ENCODE results near the gene DPY19L3.
A peak's percentile ranks its signal among the peaks of the same experiment; 100 is the strongest.
"Not testable (repeated sequence)": the region's sequence is repeated elsewhere in the genome, so short reads cannot be mapped to it uniquely, and the experiment has no call there.

DPY19L3 gene, protein sequence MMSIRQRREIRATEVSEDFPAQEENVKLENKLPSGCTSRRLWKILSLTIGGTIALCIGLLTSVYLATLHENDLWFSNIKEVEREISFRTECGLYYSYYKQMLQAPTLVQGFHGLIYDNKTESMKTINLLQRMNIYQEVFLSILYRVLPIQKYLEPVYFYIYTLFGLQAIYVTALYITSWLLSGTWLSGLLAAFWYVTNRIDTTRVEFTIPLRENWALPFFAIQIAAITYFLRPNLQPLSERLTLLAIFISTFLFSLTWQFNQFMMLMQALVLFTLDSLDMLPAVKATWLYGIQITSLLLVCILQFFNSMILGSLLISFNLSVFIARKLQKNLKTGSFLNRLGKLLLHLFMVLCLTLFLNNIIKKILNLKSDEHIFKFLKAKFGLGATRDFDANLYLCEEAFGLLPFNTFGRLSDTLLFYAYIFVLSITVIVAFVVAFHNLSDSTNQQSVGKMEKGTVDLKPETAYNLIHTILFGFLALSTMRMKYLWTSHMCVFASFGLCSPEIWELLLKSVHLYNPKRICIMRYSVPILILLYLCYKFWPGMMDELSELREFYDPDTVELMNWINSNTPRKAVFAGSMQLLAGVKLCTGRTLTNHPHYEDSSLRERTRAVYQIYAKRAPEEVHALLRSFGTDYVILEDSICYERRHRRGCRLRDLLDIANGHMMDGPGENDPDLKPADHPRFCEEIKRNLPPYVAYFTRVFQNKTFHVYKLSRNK

GRCh38 chr19:32405431-32406160, at the start of gene DPY19L3:
TSS of gene DPY19L3 (plus strand) at chr19:32405770. CDS start at chr19:32408254, 2,484 bp downstream.
- DNase-seq = peak; percentile 87

DNA sequence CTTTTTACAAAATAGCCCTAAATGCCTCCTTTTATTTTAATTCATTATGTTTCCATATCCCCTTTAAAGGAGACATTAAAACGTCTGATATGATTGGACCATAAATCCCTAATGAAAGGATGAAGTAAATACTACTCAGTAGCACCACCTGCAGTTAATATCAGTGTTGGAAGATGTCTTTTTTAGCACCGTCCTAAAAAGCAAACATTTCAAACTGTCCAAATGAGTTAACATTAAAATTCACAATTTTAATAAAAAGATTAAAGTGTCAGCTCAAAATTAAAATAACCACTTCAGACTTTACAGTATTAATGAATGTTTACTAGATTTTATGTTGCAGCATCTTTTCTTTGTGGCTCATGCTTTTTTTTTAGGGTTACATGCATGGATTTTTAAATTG, 47.9 kb upstream of the DPY19L3 start:
- no peak for DNase-seq

DNA sequence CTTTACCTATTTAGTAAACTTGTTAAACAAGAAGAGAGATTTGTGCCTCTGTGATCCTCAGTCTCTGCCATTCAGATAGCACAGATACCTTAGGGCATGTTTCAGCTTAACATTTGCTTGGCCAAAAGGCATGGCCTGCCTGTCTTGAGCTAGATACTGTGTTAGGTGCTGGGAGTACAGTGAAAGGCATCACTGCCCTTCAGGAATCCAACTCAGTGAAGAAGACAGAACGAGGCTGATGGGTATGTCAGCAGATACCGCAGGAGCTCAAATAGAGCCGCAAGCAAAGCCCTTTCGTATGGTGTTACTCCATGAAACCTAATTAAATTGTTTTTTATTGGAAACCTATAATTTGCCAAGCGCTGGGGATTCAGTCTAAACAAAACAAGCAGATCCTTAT, 47.2 kb upstream of the DPY19L3 start:
- DNase-seq = no peak

- DNase-seq = no peak
Observed at GRCh38 chr19:32359581-32359980, 46.0 kb upstream of the DPY19L3 start.

- no peak for DNase-seq
Observed at GRCh38 chr19:32361574-32362317, 43.8 kb upstream of the DPY19L3 start.

DNA sequence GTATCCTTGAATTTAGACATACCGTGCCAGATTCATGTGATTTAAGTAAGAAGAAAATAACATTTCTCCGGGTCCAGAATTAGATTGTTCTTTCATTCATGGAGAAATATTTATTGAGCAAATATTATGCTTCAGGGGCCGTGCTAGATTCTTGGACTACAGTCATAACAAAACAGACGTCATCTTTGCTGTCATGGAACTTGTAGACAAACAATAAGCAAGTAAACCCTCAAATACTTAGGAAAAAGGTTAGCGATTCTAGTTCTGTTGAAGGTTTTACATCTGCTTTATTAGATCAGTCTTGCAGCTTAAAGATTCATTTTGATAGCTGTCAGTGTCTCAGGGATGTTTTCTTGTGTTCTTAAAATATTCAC, 43.3 kb upstream of the DPY19L3 start:
- no peak for DNase-seq

DNA sequence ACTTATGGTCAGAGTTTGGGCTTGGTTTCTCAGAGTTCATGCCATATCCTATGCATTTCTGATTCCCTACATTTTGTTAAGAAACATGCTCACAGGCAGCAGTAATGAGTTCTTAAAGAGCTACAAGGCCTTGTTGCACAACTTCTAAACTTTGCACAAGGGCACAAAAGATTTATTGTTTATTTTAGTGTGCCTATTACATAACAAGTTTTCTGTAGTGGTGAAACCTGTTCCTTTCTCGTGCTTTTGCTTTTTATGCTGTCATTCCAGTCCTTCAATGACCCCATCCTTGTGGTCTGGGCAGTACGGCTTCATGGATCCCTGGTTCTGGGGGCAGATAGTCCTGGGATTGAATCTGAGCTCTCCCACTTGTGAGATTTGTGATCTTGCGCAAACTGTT, 42.4 kb upstream of the DPY19L3 start:
- DNase-seq = no peak

GRCh38 chr19:32363632-32364031, 41.9 kb upstream of the DPY19L3 start:
- no peak for DNase-seq

- DNase-seq = no peak
Observed at GRCh38 chr19:32364040-32364439, 41.5 kb upstream of the DPY19L3 start.

GRCh38 chr19:32367063-32367462, 38.5 kb upstream of the DPY19L3 start:
- no peak for DNase-seq

DNA sequence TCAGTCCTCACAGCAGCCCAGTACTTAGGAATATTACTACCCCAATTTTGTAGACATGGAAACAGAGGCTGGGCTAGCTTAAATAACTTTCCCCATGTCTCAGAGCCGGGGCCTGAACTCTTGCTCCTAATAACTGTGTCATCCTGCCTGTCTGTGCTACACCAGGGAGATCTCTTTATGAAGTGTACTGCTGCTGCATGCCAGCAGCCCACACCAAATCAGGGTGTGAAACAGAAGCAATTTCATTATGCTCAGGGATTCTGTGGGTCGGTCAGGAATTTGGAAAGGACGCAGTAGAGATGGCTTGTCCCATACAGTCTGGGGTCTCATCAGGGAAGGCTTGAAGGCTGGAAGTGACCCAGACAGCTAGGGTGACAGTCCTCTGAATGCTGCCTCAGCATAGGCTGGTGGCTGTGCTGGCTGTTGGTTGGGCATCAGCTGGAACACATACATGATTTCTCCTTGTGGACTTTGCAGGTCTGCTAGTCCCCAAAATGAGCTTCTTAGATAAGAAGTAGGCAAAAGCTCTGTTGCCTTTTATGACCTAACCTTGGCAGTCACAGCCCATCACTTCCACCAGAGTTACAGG, 37.5 kb upstream of the DPY19L3 start:
- no peak for DNase-seq

DNA sequence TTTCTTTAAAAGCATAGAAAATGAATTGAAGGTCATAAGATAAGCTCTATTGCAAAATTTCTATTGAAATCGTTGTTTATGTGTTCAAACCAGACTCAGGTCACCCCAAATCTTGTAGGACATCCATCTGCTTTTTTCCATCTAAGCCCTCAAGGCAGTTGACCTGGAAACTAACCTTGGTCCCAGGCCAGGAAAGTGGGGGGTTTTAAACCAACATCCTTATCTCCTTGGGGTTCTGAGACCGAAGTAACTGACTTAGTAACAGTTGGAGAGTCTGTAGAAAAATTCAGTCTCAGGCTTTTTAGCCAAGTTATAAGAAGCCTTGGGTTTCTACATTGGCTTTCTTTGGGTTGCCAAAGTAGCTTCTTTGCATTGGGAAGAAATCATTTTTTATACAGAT, 36.8 kb upstream of the DPY19L3 start:
- no peak for DNase-seq

DNA sequence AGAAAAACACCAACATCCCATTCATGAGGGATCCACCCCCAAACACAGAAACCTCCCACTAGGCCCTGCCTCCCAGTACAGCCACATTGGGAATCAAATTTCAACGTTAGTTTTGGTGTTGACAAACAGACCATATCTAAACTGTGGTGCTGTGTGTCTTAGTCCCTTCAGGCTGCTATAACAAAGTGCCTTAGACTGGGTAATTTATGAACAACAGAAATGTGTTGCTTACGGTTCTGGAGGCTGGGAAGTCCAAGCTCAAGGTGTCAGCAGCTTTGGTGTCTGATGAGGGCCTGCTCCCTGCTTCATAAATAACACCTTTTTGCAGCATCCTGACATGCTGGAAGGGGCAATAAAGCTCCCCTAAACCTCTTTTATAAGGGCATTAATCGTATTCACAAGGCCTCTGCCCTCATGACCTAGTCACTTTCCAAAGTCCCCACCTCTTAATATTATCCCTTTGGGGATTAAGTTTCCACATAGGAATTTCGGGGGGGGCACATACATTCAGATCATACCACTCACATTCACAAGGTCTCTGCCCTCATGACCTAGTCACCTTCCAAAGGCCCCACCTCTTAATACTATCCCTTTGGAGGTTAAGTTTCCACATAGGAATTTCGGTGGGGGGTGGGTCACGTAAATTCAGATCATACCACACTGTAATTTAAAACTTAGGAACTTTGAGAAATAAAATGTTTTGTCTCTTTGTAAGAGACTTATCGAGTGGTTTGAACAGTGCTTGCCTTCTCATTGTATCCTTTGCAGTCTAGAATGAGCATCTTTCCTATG, 32.6 kb upstream of the DPY19L3 start:
- DNase-seq = no peak

- DNase-seq = no peak
Observed at GRCh38 chr19:32373585-32374295, 31.8 kb upstream of the DPY19L3 start.

GRCh38 chr19:32374362-32374761, 31.2 kb upstream of the DPY19L3 start:
- DNase-seq = not testable (repeated sequence)

GRCh38 chr19:32377088-32377487, 28.5 kb upstream of the DPY19L3 start:
- DNase-seq = not testable (repeated sequence)

- no peak for DNase-seq
Observed at GRCh38 chr19:32380269-32380668, 25.3 kb upstream of the DPY19L3 start.

DNA sequence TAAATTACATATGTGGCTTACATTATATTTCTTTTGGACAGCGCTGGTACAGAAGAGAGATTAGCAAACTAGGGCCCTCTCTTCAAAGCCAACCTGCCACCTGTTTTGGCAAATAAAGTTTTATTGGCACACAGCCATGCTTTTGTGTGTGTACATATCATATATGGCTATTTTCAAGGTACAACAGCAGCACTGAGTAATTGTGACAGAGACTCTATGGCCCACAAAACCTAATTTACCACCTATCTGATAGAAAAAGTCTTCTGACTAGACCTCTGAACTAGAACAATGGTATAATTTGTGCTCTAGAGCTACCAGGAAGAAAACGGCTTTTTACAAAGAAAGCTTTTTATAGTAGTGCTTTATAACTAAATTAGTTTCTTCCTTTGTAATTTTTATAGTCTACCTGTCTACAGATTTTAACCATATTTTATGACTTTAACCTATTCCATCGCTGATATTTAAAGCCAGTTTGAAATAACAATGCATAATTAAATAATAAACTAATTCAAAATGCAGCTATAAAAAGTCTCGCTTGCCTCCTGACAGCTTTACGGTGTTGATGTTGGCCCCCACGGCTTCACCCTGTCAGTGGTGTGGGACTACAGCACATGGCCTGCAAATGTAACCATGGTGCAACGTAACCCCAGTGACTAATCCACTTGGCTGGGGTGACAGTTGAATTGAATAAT, 17.7 kb upstream of the DPY19L3 start:
- DNase-seq = no peak

DNA sequence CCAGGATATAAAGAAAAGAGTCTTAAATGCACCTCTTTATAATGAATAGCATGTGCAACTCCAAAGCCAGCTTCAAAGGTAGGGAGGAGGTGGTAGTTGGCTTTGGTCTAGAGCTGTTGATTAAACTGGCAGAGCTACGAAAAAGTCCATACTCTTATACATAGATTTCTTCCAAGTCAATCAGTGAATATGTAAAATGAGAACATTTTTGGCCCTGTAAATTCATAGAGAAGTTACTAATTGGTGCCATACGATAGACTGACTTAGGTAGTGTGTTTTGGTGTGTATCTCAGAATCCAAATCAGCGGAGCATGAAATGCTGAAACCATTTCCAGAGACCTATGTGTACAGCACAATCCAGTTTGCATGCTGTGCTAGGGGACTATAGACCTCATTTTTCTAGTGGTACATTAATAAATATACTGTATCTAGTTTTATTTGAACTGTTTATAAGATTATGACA, 17.1 kb upstream of the DPY19L3 start:
- no peak for DNase-seq

GRCh38 chr19:32392901-32393300, 12.7 kb upstream of the DPY19L3 start:
- no peak for DNase-seq
